ENCODE data around the gene ARHGAP45. TPM values are rescaled to one million over a fixed set of nuclear protein-coding genes. Genes with fewer than 3 reads are reported as not detected.
"Not testable (repeated sequence)": the region's sequence is repeated elsewhere in the genome, so short reads cannot be mapped to it uniquely, and the experiment has no call there.

ARHGAP45 gene
- total RNA-seq, 2 donors from 2014 or later = 211 to 310 TPM

GRCh38 chr19:1112268-1113029 lies 45.5 kb downstream of the ARHGAP45 start:
- no peak for ATAC-seq (replicated peaks)
- Mint-ChIP-seq H3K36me3 (ENCODE audit: low read depth) (peaks cover 62% of the 10 kb centered on the region), H3K9me3 (no peaks in the 10 kb centered on the region), H3K27me3 (no peaks in the 10 kb centered on the region), H3K27ac (no peak overlapping the region), H3K4me1 (no peaks in the 10 kb centered on the region), H3K4me3 (no peak overlapping the region)

- Mint-ChIP-seq H3K27me3 (no peaks in the 10 kb centered on the region), H3K9me3 (no peaks in the 10 kb centered on the region), H3K36me3 (ENCODE audit: low read depth) (peaks cover 67% of the 10 kb centered on the region), H3K4me3 (no peak overlapping the region), H3K4me1 (no peaks in the 10 kb centered on the region), H3K27ac (peak overlapping the region; percentile 25)
- ATAC-seq (replicated peaks) = peak; percentile 72
Measured at GRCh38 chr19:1113030-1113985, 46.3 kb downstream of the ARHGAP45 start.

- peaks cover 75% of the 10 kb centered on the region for H3K36me3 Mint-ChIP-seq (ENCODE audit: low read depth)
- H3K27ac Mint-ChIP-seq = peak overlapping the region; percentile 25
- no peaks in the 10 kb centered on the region for H3K27me3 Mint-ChIP-seq
- no peak overlapping the region for H3K4me3 Mint-ChIP-seq
- H3K4me1 Mint-ChIP-seq = no peaks in the 10 kb centered on the region
- no peaks in the 10 kb centered on the region for H3K9me3 Mint-ChIP-seq
- ATAC-seq (replicated peaks) = no peak
Measured at GRCh38 chr19:1113986-1114483, 47.1 kb downstream of the ARHGAP45 start.

- H3K36me3 Mint-ChIP-seq (ENCODE audit: low read depth) = peaks cover 74% of the 10 kb centered on the region
- not testable (repeated sequence) for H3K4me3 Mint-ChIP-seq; H3K27ac Mint-ChIP-seq; H3K4me1 Mint-ChIP-seq; H3K9me3 Mint-ChIP-seq; ATAC-seq (replicated peaks); H3K27me3 Mint-ChIP-seq
Measured at GRCh38 chr19:1114728-1115127, 47.8 kb downstream of the ARHGAP45 start.

- H3K4me1 Mint-ChIP-seq = no peaks in the 10 kb centered on the region
- no peaks in the 10 kb centered on the region for H3K9me3 Mint-ChIP-seq
- H3K4me3 Mint-ChIP-seq = no peak overlapping the region
- ATAC-seq (replicated peaks) = no peak
- H3K36me3 Mint-ChIP-seq (ENCODE audit: low read depth) = peaks cover 81% of the 10 kb centered on the region
- H3K27me3 Mint-ChIP-seq = no peaks in the 10 kb centered on the region
- no peak overlapping the region for H3K27ac Mint-ChIP-seq
Measured at GRCh38 chr19:1115646-1116420, 48.9 kb downstream of the ARHGAP45 start.

- ATAC-seq (replicated peaks) = no peak
- Mint-ChIP-seq H3K27ac (no peak overlapping the region), H3K9me3 (no peaks in the 10 kb centered on the region), H3K36me3 (ENCODE audit: low read depth) (peaks cover 87% of the 10 kb centered on the region), H3K4me1 (no peaks in the 10 kb centered on the region), H3K27me3 (no peaks in the 10 kb centered on the region), H3K4me3 (no peak overlapping the region)
Measured at GRCh38 chr19:1116726-1117581, 50.0 kb downstream of the ARHGAP45 start.

- ATAC-seq (replicated peaks) = no peak
- Mint-ChIP-seq H3K27me3 (no peaks in the 10 kb centered on the region), H3K4me3 (no peak overlapping the region), H3K4me1 (no peaks in the 10 kb centered on the region), H3K27ac (no peak overlapping the region), H3K9me3 (no peaks in the 10 kb centered on the region), H3K36me3 (ENCODE audit: low read depth) (peaks cover 90% of the 10 kb centered on the region)
Measured at GRCh38 chr19:1117654-1118053, 50.7 kb downstream of the ARHGAP45 start.

- no peak for ATAC-seq (replicated peaks)
- Mint-ChIP-seq H3K4me3 (no peak overlapping the region), H3K4me1 (no peaks in the 10 kb centered on the region), H3K27me3 (no peaks in the 10 kb centered on the region), H3K36me3 (ENCODE audit: low read depth) (peaks cover 91% of the 10 kb centered on the region), H3K27ac (no peak overlapping the region), H3K9me3 (no peaks in the 10 kb centered on the region)
Measured at GRCh38 chr19:1118999-1119398, 52.0 kb downstream of the ARHGAP45 start.

GRCh38 chr19:1119475-1120217 lies 52.7 kb downstream of the ARHGAP45 start:
- no peak for ATAC-seq (replicated peaks)
- H3K4me3 Mint-ChIP-seq = no peak overlapping the region
- no peaks in the 10 kb centered on the region for H3K27me3 Mint-ChIP-seq
- no peaks in the 10 kb centered on the region for H3K4me1 Mint-ChIP-seq
- no peak overlapping the region for H3K27ac Mint-ChIP-seq
- H3K36me3 Mint-ChIP-seq (ENCODE audit: low read depth) = peaks cover 91% of the 10 kb centered on the region
- H3K9me3 Mint-ChIP-seq = no peaks in the 10 kb centered on the region

GRCh38 chr19:1121395-1121794 lies 54.4 kb downstream of the ARHGAP45 start:
- Mint-ChIP-seq H3K27me3 (no peaks in the 10 kb centered on the region), H3K9me3 (no peaks in the 10 kb centered on the region), H3K4me3 (no peak overlapping the region), H3K4me1 (no peaks in the 10 kb centered on the region), H3K36me3 (ENCODE audit: low read depth) (peaks cover 91% of the 10 kb centered on the region), H3K27ac (no peak overlapping the region)
- no peak for ATAC-seq (replicated peaks)

- Mint-ChIP-seq H3K27me3 (no peaks in the 10 kb centered on the region), H3K4me1 (peaks cover 4% of the 10 kb centered on the region), H3K27ac (peak overlapping the region; percentile 30), H3K4me3 (no peak overlapping the region), H3K9me3 (no peaks in the 10 kb centered on the region), H3K36me3 (ENCODE audit: low read depth) (peaks cover 92% of the 10 kb centered on the region)
- no peak for ATAC-seq (replicated peaks)
Measured at GRCh38 chr19:1122021-1122971, 55.3 kb downstream of the ARHGAP45 start.

GRCh38 chr19:1122972-1123363 lies 56.0 kb downstream of the ARHGAP45 start:
- no peak overlapping the region for H3K4me3 Mint-ChIP-seq
- no peaks in the 10 kb centered on the region for H3K27me3 Mint-ChIP-seq
- H3K36me3 Mint-ChIP-seq (ENCODE audit: low read depth) = peaks cover 92% of the 10 kb centered on the region
- no peaks in the 10 kb centered on the region for H3K9me3 Mint-ChIP-seq
- ATAC-seq (replicated peaks) = peak; percentile 84
- peak overlapping the region; percentile 30 for H3K27ac Mint-ChIP-seq
- H3K4me1 Mint-ChIP-seq = peaks cover 4% of the 10 kb centered on the region

Measured in activated T-helper 17 cell treated with anti-CD3 and anti-CD28 coated beads, Interleukin-2, amount 50 U/mL, for 72 hours (primary cell).